ENCODE data around the gene REEP6.

Gene REEP6

DNA sequence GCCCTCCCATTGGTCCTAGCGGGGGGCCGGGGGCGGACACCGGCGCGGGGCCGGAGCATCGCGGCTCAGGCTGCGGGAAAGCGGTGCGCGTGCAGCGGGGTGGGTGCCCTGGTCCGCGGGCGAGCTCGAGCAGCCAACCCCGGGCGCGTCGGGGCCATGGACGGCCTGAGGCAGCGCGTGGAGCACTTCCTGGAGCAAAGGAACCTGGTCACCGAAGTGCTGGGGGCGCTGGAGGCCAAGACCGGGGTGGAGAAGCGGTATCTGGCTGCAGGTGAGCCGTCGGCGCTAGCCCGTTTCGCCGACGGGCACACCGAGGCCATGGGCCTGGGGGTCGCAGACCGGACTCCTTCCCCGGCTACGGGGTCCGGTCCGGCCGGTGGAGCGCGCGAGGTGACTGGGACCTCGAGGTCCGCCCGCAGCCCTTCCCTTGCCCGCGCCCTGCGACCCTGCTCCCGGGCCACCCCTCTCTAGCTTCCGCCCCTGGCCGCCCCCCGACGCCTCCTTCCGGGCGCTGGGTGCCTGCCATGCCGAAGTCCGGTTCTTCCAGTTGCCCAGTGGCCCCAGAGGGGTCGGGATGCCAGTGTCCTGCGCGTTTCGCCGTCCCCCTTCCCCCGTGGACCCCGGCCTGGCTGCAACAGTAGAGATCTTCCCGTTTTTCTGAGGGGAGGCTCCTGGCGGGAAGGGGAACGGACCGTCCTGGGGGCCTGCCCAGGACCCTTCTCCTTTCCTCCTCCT lies at the start of gene REEP6:
TSS of gene REEP6 (plus strand) at position 68 of the 735 bp plus-strand sequence. CDS start at position 157, 89 bp downstream.
- no peak for DNase-seq

GRCh38 chr19:1441677-1442438 lies 49.1 kb upstream of the REEP6 start:
- no peak for DNase-seq

- no peak for DNase-seq
Measured at GRCh38 chr19:1445185-1445931, 45.6 kb upstream of the REEP6 start.

DNA sequence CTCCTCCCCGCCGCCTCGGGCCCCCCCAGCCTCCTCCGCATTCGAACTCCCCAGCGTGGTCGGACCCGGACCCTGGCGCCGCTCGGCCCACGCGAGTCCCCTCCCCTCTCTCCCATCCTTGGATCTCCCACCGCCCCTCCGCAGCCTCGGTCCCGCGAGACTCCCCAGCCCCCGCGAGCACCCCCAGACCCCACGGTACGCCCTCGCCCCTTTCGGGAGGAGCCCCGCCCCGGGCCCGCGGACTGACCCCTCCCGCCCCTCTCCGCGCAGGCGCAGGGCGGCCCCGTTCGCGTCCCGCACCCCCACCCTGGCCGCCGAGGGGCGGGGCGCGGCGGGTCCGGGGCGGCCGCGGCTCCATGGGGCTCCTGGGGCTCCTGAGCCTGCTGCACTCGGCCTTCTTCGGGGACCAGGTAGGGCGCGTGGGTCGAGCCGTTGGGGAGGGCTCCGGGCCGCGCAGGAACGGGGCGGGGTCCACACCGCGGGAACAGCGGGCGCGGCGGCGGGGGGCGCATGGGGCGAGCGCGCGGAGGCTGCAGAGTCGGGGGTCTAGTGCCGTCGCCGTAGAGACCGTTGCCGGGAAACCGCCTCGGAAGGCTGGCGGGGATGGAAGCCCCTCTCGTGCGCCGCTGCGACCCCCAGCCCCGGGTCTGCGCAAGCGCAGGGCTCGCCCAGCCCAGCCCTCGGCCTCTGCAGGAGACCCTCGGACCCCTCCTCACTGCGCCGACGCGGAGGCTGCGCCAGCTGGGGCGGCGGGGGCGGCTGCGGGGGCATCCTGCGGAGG lies 44.9 kb upstream of the REEP6 start:
- no peak for DNase-seq

DNA sequence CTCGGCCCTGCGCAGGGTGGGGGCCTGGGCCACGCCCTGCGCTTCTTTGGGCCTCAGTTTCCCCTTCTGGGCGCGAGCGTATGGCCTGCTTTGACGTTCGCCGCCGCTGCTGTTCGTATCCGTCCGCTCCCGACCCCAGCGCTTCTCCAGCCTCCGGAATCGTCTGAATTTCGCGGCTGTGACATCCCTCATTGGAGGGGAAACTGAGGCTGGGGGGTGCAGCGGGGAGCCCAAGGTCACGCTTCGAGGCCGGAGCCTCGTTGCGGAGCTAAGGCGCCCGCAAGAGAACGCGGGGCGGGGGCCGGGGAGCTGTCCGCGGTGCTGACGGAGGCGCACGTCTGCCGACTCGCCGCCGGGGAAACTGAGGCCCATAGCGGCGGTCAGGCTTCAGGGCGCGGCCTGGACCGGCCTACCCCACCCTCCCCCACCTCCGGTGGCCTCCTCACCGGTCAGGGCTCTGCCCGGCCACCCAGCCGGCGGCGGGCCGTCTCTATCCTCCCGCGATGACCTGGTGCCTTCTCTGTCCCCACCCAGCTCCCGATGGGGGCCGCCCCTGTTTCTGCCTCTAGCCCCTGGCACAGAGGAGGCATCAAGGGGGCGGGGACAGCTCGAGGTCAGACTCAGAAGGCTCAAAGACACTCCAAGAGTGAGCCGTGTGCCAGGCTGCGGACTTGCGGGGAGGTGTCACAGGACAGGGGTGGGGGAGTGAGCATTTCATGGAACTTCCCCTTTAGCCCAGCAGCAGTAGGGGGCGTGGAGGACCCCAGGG lies 44.1 kb upstream of the REEP6 start:
- DNase-seq, result no peak

DNA sequence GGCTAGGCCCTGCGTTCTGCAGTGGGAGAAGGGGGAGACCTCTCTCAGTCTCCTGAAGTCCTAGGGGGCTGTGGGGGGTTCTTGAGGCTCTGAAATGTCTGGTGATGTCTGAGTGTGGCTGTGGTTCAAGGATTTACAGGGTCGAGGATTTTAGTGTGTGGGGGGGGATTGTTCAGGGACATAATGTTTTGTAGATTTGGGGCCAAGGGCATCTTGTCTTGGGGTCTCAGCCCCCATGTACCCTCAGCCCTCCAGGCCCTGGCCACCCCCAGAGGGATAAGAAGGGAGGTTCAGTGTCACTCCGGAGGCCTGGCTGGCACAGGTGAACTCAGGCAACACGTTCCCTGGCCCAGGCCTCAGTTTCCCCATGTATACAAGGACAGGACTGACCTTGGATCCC lies 43.5 kb upstream of the REEP6 start:
- DNase-seq, result no peak

GRCh38 chr19:1447944-1448343 lies 43.0 kb upstream of the REEP6 start:
- DNase-seq, result no peak

GRCh38 chr19:1449467-1450442 lies 41.2 kb upstream of the REEP6 start, which contains the start of gene APC2:
Gene APC2, plus strand, starts transcription at chr19:1450121. Its CDS starts 2,881 bp downstream, at chr19:1453002.
- DNase-seq, result peak; percentile 80

DNA sequence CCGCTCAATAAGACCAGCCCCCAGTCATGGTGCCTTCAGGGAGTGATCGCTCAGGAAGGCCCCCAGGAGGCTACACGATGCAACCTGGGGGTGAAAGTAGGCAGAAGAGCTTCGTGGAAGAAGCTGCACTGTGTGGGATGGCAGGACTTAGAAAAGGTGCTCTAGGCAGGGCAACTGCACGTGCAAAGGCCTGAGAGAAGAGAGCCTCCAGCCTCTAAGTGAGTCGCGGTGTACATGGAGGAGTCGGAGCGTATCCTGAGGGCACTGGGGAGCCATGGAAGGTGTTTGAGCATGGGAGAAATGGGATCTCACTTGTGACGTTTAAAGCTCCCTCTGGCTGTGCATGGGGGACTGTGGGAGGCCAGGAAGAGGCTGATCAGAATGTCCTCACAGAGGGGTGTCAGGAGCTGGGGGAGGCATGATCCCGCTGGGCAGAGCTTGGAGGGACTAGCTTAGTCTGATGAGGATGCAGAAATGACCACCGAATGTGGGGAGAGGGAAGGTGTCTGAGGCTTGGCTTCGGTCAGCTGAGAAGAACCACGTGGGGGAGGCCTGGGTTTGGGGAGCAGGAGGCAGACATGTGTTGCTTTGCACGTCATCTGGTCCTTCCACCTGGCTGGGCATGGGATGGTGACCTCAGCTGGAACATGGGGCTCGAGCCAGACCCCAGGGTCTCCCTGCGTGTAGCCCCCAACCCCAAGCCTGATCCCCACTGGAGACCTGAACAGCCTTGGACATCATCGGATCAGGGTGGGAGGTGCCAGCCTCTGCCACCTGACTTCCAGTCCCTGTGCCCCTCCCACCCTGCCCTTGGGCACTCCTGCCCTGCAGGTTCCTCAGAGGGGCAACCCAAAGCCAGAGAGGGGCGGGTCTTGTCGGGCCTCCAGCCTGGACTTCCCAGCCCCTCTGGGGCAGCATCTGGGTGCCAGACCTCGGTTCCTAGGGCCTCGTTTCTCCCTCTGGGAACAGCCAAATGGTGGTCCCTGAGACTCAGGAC lies 39.9 kb upstream of the REEP6 start:
- no peak for DNase-seq

- DNase-seq, result no peak
Measured at GRCh38 chr19:1451916-1452801, 38.8 kb upstream of the REEP6 start.

DNA sequence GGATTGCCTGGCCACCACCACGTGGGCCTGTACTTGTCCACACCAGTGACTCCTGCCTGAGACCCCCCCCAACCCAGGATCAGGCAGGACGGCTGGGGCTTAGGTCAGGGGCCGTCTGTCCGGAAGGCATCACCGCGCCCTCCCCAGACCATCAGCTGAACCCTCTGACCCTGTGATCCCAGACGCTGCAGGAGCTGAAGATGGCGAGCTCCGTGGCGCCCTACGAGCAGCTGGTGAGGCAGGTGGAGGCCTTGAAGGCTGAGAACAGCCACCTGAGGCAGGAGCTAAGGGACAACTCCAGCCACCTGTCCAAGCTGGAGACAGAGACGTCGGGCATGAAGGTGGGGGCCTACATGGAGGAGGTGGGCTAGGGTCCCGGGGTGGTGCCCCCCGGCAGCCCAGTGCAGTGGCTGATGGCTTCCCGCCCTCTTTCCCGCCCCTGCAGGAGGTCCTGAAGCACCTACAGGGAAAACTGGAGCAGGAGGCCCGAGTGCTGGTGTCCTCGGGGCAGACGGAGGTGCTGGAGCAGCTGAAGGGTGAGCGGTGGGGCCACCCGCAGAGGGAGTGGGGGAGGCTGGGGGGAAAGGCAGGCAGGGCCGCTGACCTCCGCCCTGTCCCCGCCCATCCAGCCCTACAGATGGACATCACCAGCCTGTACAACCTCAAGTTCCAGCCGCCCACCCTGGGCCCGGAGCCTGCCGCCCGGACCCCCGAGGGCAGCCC lies 38.0 kb upstream of the REEP6 start:
- DNase-seq, result no peak

DNA sequence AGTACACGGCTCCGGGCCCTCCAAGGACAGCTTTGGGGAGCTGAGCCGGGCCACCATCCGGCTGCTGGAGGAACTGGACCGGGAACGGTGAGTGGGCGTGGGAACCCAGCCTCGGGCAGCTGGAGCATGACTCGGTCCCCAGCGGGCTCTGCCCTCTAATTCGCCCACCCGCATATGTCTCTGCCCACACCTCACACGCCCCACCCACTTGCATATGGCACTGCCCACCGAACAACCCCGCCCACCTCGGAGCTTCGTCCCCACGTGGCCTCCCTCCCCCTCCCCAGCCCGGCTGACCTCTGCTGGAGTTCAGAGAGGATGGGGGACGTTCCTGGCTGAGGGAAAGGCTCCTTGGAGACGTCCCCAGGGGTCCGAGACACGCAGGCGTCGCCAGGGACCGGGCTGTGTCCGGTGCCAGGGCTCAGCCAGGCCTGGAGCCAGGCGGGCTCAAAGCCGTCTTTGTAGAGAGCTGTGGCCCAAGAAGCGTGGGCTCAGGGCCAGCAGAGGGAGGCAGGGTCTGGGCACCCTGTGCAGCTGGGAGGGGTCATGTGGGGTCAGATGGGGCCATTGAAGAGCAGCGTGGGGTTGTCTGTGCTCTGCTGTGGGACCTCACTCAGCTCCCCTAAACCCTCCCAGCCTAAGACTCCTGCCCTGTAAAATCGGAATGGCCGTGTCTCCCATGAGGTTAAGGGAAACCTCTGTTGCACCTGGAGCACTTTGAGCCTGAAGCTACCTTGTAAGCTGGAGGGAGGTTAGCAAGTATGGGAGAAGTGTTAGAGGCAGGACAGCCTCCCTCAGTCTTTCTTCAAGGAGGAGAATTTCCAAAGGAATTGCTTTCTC lies 37.2 kb upstream of the REEP6 start:
- DNase-seq, result no peak

DNA sequence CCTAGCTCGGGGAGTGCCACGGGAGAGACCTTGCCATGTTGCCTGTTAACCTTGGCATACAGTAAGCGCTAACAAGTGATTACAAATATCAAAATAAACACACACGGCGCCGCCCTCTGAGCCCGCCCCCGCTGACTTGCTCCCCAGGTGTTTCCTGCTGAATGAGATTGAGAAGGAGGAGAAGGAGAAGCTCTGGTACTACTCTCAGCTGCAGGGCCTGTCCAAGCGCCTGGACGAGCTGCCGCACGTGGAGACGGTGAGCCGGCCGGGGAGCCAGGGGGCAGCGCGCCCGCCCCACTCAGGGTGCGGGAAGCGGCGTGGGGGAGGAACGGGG lies 36.0 kb upstream of the REEP6 start:
- DNase-seq, result no peak

DNA sequence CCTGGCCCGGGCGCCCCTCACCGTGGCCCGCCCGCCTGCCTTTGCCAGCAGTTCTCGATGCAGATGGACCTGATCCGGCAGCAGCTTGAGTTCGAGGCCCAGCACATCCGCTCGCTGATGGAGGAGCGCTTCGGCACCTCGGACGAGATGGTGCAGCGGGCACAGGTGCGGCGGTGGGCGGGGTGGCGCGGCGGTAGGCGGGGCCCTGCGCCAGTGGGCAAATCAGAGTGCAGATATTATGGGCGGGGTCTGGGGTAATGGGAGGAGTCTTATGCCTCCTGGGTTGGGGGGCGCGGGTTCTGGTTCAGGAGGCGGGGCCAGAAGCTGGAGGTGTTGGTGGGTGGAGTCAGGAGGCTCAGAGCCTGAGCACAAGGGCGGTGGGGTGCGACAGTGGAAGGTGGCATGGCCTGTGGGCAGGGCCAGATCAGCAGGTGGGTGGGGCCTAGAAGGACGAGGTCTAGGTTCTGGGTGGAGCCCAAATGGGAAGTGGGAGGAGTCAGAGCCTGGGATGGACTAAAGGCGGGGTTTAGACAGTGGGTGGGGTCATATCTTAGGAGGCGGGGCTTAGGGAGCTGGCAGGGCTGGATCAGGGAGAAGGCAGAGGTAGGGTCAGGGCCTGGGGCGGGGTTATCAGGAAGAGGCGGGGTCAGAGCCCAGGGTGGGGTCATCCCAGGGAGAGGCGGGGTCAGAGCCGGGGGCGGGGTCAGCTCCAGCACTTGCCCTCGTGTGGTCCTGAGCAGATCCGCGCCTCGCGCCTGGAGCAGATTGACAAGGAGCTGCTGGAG lies 35.5 kb upstream of the REEP6 start:
- DNase-seq, result no peak

GRCh38 chr19:1456121-1456900 lies 34.7 kb upstream of the REEP6 start:
- DNase-seq, result no peak

Measured in NCI-H1417 treated with DMSO at 0.1 percent for 48 hours (cell line).